B cell (primary cell): ENCODE measurements around the gene ADAMTS12.

ENCODE experiments used
- CTCF ChIP-seq: fragments of 200-600 bp; IDR thresholded peaks from one replicate; pipeline ENCODE4 v1.8.0; 2022; ENCODE audit warnings: antibody characterized with exemption, mild to moderate bottlenecking
- EZH2 ChIP-seq: IDR thresholded peaks from 2 replicates; pipeline ENCODE4 v1.6.1; 2012; ENCODE audit warnings: borderline replicate concordance, low read depth, mild to moderate bottlenecking, moderate library complexity, low read length; ENCODE audit not compliant: insufficient read depth, poor library complexity, severe bottlenecking

GRCh38 chr5:33769968-33770367 is 121.8 kb downstream of the ADAMTS12 start:
- TF ChIP-seq CTCF (no peak), EZH2 (no peak)
